ENCODE measurements around the gene MANBA.
A peak's percentile ranks its signal among the peaks of the same experiment; 100 is the strongest.
"Not testable (repeated sequence)": the region's sequence is repeated elsewhere in the genome, so short reads cannot be mapped to it uniquely, and the experiment has no call there.

MANBA gene

GRCh38 chr4:102627831-102628523, 132.8 kb downstream of the MANBA start:
- DNase-seq (ENCODE audit: insufficient read length, low spot score), result no peak

DNA sequence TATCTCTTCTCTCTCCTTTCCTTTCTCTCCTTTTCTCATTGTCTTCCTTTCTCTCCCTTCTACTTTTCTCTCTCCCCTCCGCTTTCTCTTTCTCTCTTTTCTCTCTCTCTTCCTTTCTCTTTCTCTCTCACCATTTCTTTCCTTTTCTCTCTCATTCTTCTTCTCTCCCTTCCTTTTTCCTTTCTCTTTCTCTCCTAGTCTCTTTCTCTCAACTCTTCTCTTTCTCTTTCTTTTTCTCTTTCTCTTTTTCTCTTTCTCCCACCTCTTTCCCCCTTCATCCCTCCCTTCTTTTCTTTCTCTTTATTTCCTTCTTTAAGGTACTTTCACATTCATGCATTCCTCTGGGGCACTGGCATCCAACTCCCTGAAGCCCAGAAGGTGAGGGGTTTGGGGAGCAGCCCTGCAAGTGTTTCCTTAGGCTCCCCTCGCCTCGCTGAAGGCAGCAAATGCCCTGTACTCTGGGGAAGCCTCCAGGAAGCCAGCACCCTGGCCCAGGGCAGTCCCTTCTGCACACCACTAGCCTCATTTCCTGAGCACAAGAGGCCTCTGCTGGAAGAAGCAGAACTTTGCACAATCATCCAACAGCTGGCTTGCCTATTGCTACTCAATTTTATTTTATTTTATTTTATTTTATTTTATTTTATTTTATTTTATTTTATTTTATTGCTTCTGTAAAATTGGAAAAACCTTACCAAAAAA, 135.4 kb downstream of the MANBA start:
- DNase-seq (ENCODE audit: insufficient read length, low spot score) (peak; percentile 49), FAIRE-seq (peak; percentile 78)

More at GRCh38 chr4:102627831-102628523, 132.8 kb downstream of the MANBA start:
- FAIRE-seq, result no peak

- no peak for DNase-seq (ENCODE audit: insufficient read length, low spot score)
- FAIRE-seq, result no peak
Observed at GRCh38 chr4:102624505-102624904, 136.3 kb downstream of the MANBA start.

GRCh38 chr4:102623622-102624021, 137.1 kb downstream of the MANBA start:
- FAIRE-seq (no peak), DNase-seq (ENCODE audit: insufficient read length, low spot score) (no peak)

GRCh38 chr4:102620697-102621497, 139.9 kb downstream of the MANBA start:
- DNase-seq (ENCODE audit: insufficient read length, low spot score), result no peak
- no peak for FAIRE-seq

DNA sequence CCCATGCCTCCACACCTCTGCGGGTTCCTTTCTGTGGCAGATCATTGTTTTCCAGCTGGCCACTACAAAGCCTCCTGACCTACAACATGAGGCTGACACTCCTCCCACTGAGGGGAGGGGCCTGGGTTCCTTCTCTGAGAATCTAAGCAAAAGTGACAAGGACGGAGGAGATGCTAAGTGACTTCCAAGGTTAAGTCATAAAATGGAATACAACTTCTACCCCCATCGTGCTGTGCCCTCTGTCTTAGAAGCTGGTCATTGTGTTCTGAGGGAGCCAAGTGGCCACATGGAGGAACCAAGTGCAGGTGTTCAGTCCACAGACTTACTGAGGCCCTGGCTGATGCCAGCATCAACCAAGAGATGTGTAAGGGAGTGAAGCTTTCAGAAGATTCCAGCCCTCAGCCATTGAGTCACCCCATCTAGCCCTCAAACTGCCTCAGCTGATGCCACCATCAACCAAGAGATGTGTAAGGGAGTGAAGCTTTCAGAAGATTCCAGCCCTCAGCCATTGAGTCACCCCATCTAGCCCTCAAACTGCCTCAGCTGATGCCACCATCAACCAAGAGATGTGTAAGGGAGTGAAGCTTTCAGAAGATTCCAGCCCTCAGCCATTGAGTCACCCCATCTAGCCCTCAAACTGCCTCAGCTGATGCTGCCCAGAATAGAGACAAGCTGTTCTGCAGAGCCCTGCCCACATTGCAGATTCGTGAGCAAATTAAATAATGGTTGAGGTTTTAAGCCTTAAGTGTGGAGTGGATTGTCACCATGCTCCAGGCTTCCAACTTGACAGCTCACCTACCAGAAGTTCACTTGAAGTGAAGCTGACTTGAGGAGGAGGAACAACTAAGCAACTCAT, 140.8 kb downstream of the MANBA start:
- FAIRE-seq; DNase-seq (ENCODE audit: insufficient read length, low spot score): not testable (repeated sequence)

DNA sequence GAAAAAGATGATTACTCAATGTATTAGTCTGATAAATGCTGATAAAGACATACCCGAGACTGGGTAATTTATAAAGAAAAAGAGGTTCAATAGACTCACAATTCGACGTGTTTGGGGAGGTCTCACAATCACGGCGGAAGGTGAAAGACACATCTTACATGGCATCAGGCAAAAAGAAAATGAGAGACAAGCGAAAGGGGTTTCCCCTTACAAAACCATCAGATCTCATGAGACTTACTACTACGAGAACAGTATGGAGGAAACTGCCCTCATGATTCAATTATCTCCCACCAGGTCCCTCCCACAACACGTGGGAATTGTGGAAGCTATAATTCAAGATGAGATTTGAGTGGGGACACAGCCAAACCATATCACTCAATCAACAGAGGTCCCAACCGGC, 141.7 kb downstream of the MANBA start:
- not testable (repeated sequence) for FAIRE-seq; DNase-seq (ENCODE audit: insufficient read length, low spot score)

- FAIRE-seq, result peak; percentile 26
- no peak for DNase-seq (ENCODE audit: insufficient read length, low spot score)
Observed at GRCh38 chr4:102616636-102617035, 144.1 kb downstream of the MANBA start.

GRCh38 chr4:102614801-102615200, 146.0 kb downstream of the MANBA start:
- DNase-seq (ENCODE audit: insufficient read length, low spot score), result no peak
- no peak for FAIRE-seq

GRCh38 chr4:102612824-102613366, 147.9 kb downstream of the MANBA start:
- FAIRE-seq (no peak), DNase-seq (ENCODE audit: insufficient read length, low spot score) (no peak)

- FAIRE-seq, result no peak
- DNase-seq (ENCODE audit: insufficient read length, low spot score), result no peak
Observed at GRCh38 chr4:102612210-102612609, 148.6 kb downstream of the MANBA start.

- FAIRE-seq (no peak), DNase-seq (ENCODE audit: insufficient read length, low spot score) (no peak)
Observed at GRCh38 chr4:102610476-102610875, 150.3 kb downstream of the MANBA start.

GRCh38 chr4:102610007-102610406, 150.8 kb downstream of the MANBA start:
- no peak for FAIRE-seq

DNA sequence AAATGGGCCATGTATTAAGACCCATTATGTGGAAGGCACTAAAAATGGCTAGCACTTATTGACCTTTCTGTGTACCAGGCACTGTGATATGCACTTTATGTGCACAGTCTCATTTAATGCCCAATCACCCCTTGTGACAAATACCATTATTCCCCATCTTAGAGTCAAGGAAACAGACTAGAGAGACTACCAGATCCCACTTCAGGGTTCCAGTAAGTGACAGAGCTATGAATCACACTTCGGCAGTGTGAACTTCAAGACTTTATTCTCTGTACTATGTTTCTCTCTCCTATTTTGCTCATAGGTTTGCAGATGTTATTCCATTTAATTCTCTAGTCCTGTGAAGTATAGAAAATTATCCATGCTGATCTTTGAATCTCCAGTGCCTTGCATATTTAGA, 152.6 kb downstream of the MANBA start:
- DNase-seq (ENCODE audit: insufficient read length, low spot score), result no peak
- no peak for FAIRE-seq

More at GRCh38 chr4:102610007-102610406, 150.8 kb downstream of the MANBA start:
- no peak for DNase-seq (ENCODE audit: insufficient read length, low spot score)

GRCh38 chr4:102606846-102607450, 153.8 kb downstream of the MANBA start:
- no peak for DNase-seq (ENCODE audit: insufficient read length, low spot score)
- FAIRE-seq, result no peak

- DNase-seq (ENCODE audit: insufficient read length, low spot score) (no peak), FAIRE-seq (no peak)
Observed at GRCh38 chr4:102606261-102606660, 154.5 kb downstream of the MANBA start.

DNA sequence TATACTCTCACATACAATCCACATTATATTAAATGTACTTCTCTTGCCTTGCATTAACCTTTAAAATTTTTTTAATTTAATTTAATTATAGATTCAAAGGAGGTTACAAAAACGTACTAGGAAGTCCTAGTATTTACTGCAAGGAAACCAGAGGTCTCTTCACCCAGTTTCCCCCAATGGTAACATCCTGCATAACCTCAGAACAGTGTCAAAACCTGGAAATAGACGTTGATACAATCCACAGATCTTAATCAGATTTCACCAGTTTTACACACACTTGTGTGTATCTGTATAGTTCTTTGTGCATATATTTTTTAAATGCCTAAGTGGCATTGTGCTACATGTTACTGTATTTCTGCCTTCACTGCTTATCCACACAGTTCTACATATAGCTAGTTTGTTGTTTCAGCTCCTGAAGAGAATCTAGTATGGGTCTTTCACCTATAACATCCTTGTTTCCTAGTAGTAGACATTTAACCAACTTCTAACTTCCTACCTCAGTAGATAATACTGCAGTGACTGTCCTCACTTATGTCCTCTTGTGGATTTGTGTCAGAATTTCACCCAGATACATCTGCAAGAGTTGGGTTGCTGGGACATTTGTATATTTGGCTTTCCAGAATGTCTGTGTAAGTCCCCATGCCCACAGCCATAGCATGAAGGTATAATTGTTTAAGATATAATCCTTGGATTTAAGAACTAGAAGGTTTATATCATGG, 156.4 kb downstream of the MANBA start:
- DNase-seq (ENCODE audit: insufficient read length, low spot score), result no peak

GRCh38 chr4:102601586-102602227, 159.1 kb downstream of the MANBA start:
- FAIRE-seq, result no peak
- no peak for DNase-seq (ENCODE audit: insufficient read length, low spot score)

More for the DNA sequence above, 156.4 kb downstream of the MANBA start:
- no peak for FAIRE-seq

DNA sequence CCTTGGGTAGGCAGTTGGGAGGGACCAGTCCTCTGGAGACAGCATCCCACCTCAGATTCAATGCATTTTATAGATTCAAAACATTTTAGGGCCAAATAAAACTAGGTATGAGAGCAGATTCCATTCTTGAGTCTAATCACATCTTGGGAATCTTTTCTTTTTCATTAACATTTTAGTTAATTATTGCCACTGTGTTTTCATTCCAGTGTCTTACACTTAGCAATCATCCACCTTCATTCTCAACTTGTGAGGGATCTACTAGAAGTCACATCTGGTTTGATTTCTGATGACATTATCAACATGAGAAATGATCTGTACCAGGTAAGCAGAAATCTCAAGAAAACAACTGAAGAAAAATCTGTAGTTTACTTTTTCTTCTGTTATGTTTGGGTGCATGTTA, 160.1 kb downstream of the MANBA start:
- peak; percentile 68 for FAIRE-seq
- DNase-seq (ENCODE audit: insufficient read length, low spot score), result no peak

Data from GM19239 (cell line).